ENCODE measurements around the gene NEK2.
"Not testable (repeated sequence)": the region's sequence is repeated elsewhere in the genome, so short reads cannot be mapped to it uniquely, and the experiment has no call there.

NEK2 gene

DNA sequence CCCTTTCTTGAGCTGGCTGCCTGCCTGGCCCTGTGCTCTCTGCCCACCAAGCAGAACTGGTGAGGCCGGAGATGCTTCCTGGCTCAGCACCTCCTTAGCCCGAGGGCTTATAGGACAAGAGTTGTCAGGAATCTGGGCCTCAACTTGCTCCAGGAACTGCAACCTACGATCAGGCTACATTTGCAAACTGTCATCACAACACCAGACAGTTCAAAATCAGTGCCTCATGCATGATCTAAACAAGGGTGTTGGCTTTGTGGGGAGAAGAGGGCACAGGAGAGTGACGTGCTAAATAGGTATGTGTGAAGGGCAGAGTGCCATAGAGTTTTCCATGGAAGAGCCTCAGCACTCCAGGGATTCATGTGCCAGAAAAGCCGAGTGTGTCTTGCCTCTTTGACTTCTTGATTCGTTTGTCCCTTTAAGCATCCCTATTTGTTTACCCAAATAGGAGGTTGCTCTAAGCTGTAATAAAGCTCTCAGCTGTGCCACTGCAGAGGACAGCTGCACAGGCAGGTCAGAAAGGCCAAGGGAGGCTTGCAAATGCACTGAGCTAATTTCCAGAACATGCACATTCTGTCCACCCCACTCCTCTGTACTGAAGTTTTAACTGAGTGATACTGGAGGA is 30.2 kb upstream of the NEK2 start:
- Histone ChIP-seq H3K9ac (ENCODE audit: low read length) (no peak overlapping the region), H3K27ac (ENCODE audit: low read depth, low read length) (no peak overlapping the region)

DNA sequence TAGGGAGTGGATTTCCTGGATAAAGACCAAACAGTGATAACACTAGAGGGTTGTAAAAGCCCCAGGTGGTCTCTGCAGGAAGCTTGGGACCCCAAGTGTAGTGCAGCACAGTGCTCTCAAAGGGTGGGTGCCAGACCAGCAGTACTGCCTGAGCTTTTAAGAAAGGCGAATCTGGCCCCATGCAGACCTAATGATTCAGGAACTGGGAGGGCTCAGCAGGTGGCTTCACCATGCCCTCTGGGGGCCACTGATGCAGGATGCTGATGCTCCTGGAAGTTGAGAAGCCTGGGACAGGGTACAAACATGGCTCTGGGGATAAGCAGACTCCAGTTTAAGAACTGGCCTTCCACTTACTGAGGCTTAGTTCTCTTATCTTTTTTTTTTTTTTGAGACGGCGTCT is 29.1 kb upstream of the NEK2 start:
- Histone ChIP-seq H3K27ac (ENCODE audit: low read depth, low read length) (no peak overlapping the region), H3K9ac (ENCODE audit: low read length) (no peak overlapping the region), H3K36me3 (ENCODE audit: control insufficient read depth, insufficient read depth, low read length) (no peaks in the 10 kb centered on the region), H3K4me3 (ENCODE audit: low read length) (no peak overlapping the region), H3K27me3 (ENCODE audit: control insufficient read depth, insufficient read depth, low read length) (no peaks in the 10 kb centered on the region), H3K4me1 (ENCODE audit: control insufficient read depth, insufficient read depth, low read length) (peaks cover 3% of the 10 kb centered on the region)

More for the DNA sequence above, 30.2 kb upstream of the NEK2 start:
- Histone ChIP-seq H3K4me3 (ENCODE audit: low read length) (no peak overlapping the region), H3K4me1 (ENCODE audit: control insufficient read depth, insufficient read depth, low read length) (peaks cover 3% of the 10 kb centered on the region), H3K36me3 (ENCODE audit: control insufficient read depth, insufficient read depth, low read length) (no peaks in the 10 kb centered on the region), H3K27me3 (ENCODE audit: control insufficient read depth, insufficient read depth, low read length) (no peaks in the 10 kb centered on the region)

DNA sequence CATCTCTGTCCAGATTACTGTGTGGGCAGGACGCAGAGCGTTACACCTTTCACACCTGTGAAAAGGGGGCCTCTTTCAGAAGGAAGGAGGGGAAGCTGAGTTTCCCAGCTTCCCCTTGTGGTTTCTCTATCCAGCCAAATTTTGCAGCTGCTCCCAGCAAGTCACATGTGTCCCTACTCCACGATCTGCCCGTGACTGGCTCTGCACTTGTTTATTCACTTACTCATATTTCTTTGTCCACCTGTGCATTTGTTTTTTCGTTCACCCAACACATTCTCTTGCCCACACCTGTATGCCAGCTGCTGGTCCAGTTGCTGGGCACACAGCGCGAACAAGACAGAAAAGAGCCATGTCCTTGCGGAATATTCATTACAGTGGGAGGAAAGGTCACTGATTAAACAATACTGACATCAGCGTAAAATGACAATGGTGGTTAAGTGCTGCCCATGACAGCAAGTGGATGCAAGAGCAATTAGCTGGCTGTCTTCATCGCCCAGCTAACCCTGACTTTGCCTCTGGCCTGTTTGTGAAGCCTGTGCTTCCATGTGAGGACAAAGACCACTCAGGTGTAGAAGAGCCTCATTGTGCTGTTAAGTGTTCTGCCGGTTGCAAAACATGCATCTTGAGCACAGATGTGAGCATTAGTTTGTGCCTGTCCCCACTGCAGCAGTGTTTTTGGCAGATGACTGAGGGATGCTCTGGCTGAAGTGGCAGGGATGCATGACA is 28.6 kb upstream of the NEK2 start:
- H3K9ac ChIP-seq (ENCODE audit: low read length): no peak overlapping the region
- H3K4me3 ChIP-seq (ENCODE audit: low read length): no peak overlapping the region
- H3K36me3 ChIP-seq (ENCODE audit: control insufficient read depth, insufficient read depth, low read length): no peaks in the 10 kb centered on the region
- H3K27me3 ChIP-seq (ENCODE audit: control insufficient read depth, insufficient read depth, low read length): no peaks in the 10 kb centered on the region
- no peak overlapping the region for H3K27ac ChIP-seq (ENCODE audit: low read depth, low read length)
- peaks cover 3% of the 10 kb centered on the region for H3K4me1 ChIP-seq (ENCODE audit: control insufficient read depth, insufficient read depth, low read length)

DNA sequence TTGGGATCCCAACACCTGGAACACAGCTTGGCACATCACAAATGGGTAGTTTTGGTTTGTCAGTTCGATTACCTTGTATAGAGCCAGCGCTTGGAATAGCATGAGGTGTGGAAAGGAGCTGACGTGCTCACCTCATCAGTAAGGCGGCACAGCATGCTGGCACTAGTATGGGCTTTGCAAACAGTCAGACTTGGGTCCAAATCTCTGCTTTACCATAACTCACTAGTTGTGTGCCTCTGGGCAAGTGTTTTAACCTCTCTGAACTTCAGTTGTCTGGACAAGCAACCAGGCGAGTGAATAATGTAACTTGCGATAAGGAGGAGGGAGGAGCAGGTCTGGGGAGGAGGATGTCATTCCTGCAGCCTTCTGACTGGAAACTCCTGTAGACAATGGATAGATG is 26.3 kb upstream of the NEK2 start:
- Histone ChIP-seq H3K9ac (ENCODE audit: low read length) (no peak overlapping the region), H3K36me3 (ENCODE audit: control insufficient read depth, insufficient read depth, low read length) (no peaks in the 10 kb centered on the region), H3K4me1 (ENCODE audit: control insufficient read depth, insufficient read depth, low read length) (peaks cover 3% of the 10 kb centered on the region), H3K27ac (ENCODE audit: low read depth, low read length) (no peak overlapping the region), H3K4me3 (ENCODE audit: low read length) (no peak overlapping the region), H3K27me3 (ENCODE audit: control insufficient read depth, insufficient read depth, low read length) (no peaks in the 10 kb centered on the region)

DNA sequence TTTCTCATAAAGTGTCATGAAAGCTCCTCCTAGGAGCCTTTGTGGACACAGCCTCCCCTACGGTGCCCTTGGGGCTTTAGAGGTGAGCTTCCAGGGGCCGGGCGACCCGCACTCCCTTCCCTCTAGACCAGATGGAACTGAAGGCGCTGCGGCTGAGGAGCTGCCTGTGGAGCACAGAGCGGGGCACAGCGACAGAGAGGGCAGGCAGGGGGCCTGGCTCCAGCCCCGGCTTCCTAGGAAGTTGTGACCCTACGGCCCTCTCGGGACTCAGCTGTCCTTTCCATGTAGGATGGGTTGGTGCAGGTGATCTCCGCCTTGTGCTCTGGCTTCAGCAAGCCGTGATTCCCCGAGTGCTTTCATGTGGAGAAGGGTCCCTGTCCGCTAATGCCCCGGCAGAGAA is 23.6 kb upstream of the NEK2 start:
- Histone ChIP-seq H3K9ac (ENCODE audit: low read length) (no peak overlapping the region), H3K36me3 (ENCODE audit: control insufficient read depth, insufficient read depth, low read length) (no peaks in the 10 kb centered on the region), H3K27me3 (ENCODE audit: control insufficient read depth, insufficient read depth, low read length) (no peaks in the 10 kb centered on the region), H3K27ac (ENCODE audit: low read depth, low read length) (no peak overlapping the region), H3K4me3 (ENCODE audit: low read length) (no peak overlapping the region), H3K4me1 (ENCODE audit: control insufficient read depth, insufficient read depth, low read length) (no peaks in the 10 kb centered on the region)

DNA sequence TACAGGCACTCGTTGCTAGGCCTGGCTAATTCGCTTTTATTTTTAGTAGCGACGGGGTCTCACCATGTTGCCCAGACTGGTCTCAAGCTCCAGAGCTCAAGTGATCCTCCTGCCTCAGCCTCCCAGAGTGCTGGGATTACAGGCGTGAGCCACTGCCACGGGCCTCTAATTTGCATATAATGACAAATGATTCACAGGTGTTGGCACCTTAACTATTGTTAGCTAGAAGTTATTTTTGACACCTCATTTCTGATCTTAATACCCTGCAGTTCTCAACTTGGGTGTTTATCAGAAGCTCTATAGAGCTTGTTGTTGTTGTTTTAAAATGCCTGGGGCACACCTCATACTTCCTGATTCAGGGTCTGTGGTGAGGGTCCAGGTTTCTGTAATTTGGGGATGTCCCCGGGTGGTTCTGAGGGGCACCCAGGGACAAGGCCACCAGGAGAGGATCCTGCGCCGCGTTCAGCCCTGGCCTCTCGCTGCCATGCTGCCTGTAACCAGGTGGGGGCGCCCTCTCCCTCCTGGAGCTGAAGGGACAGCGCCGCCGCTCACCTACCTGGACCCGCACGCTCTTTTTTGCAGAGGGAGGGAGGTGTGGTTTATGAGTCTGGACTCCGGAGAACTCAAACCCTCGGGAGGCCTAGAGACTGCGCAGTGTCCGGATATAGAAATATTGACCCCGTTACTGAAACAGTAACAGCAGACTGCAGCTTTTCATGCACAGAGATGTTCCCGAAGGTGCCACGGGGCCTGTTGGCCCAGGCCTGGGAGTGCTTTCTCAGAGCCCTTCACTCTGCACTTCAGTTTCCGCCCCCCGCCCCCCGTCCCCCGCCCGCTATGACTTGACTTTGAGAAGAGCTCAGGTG is 23.0 kb upstream of the NEK2 start:
- Histone ChIP-seq H3K9ac (ENCODE audit: low read length) (no peak overlapping the region), H3K27ac (ENCODE audit: low read depth, low read length) (no peak overlapping the region), H3K4me3 (ENCODE audit: low read length) (peak overlapping the region; percentile 14), H3K27me3 (ENCODE audit: control insufficient read depth, insufficient read depth, low read length) (no peaks in the 10 kb centered on the region), H3K36me3 (ENCODE audit: control insufficient read depth, insufficient read depth, low read length) (no peaks in the 10 kb centered on the region), H3K4me1 (ENCODE audit: control insufficient read depth, insufficient read depth, low read length) (no peaks in the 10 kb centered on the region)

DNA sequence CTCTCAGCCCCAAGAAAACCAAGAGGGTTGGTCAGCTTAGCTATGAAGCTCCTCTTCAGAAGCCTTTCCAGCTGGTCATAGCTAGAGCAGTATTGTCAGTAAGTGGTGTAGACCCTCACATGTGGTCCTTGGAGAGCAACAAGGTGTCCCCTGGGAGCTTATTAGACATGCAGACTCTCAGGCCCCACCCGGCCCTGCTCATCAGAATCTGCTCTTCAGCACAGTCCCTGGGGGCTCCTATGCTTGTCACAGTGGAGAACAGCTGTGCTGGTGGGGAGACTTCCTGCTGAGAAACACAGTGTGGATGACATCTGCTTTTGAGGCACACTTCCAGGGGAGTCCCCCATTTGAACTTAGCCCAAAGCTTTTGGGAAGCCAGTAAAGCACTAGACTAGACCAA is 21.9 kb upstream of the NEK2 start:
- Histone ChIP-seq H3K27me3 (ENCODE audit: control insufficient read depth, insufficient read depth, low read length) (no peaks in the 10 kb centered on the region), H3K4me1 (ENCODE audit: control insufficient read depth, insufficient read depth, low read length) (no peaks in the 10 kb centered on the region), H3K9ac (ENCODE audit: low read length) (no peak overlapping the region), H3K36me3 (ENCODE audit: control insufficient read depth, insufficient read depth, low read length) (no peaks in the 10 kb centered on the region), H3K27ac (ENCODE audit: low read depth, low read length) (no peak overlapping the region), H3K4me3 (ENCODE audit: low read length) (no peak overlapping the region)

DNA sequence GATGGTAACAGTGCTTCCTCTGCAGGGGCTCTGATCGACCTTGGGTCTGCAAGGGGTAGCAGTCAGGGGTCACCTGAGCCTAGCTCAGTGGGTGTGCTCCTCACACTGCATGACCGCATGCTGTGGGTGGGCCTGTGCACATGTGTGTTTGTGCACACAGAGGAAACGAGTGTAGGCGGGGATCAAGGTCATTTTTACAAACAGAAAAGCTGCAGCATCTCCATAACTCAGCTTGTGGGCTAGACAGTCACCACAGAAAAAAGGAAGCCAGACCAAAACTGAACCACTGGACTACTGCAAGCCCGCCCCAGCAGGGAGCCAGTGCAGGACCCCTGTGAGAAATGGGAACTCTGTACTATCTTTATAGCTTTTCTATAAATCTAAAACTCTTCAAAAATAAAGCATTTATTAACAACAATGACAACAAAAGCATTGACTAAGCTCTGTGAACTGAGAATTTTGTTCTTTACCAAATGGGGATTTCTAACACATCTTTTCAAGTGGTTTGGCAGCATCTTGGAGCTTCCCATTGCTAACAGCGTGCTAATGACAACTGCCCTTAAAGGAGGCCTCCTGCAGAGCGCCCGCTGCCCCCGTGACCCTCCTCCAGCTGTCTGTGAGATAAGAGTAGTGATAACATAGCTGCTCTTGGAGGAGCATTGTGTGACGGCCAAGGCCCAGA is 19.9 kb upstream of the NEK2 start:
- no peaks in the 10 kb centered on the region for H3K27me3 ChIP-seq (ENCODE audit: control insufficient read depth, insufficient read depth, low read length)
- H3K9ac ChIP-seq (ENCODE audit: low read length): no peak overlapping the region
- H3K27ac ChIP-seq (ENCODE audit: low read depth, low read length): no peak overlapping the region
- H3K4me1 ChIP-seq (ENCODE audit: control insufficient read depth, insufficient read depth, low read length): no peaks in the 10 kb centered on the region
- no peak overlapping the region for H3K4me3 ChIP-seq (ENCODE audit: low read length)
- no peaks in the 10 kb centered on the region for H3K36me3 ChIP-seq (ENCODE audit: control insufficient read depth, insufficient read depth, low read length)

DNA sequence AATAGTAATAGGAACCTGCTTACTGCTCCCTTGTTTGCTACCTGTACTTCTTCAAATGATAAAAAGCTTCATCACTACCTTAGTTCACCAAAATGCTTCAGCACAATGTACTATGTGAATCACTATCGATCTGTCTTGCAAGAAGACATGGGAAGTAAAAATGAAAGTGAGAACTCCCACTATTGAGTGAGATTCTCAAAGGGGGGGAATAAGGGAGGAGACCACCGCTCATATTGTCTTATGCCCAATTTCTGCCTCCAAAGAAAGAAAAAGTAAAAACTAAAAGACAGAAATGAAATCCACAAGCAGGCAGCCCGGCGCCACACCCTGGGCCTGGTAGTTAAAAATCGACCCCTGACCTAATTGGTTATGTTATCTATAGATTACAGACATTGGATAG is 18.5 kb upstream of the NEK2 start:
- not testable (repeated sequence) for H3K27me3 ChIP-seq (ENCODE audit: control insufficient read depth, insufficient read depth, low read length); H3K9ac ChIP-seq (ENCODE audit: low read length); H3K4me1 ChIP-seq (ENCODE audit: control insufficient read depth, insufficient read depth, low read length); H3K36me3 ChIP-seq (ENCODE audit: control insufficient read depth, insufficient read depth, low read length); H3K27ac ChIP-seq (ENCODE audit: low read depth, low read length); H3K4me3 ChIP-seq (ENCODE audit: low read length)

DNA sequence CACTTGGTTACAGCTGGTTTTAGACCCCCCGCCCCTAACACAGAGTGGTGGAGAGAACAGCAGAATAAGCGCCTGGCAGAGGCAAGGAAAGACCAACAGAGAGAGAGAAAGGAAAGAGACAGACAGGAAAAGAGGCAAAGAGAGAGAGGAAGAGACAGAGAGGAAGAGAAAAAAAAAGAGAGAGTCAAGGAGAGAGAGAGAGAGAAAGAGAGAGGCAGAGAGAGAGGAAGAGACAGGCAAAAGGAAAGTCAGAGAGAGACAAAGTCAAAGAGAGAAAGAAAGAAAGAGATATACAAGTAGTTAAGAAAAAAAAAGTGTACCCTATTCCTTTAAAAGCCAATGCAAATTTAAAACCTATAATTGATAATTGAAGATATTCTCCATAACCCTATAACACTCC is 13.0 kb upstream of the NEK2 start:
- Histone ChIP-seq H3K36me3 (ENCODE audit: control insufficient read depth, insufficient read depth, low read length) (no peaks in the 10 kb centered on the region), H3K4me3 (ENCODE audit: low read length) (no peak overlapping the region), H3K27me3 (ENCODE audit: control insufficient read depth, insufficient read depth, low read length) (no peaks in the 10 kb centered on the region), H3K27ac (ENCODE audit: low read depth, low read length) (no peak overlapping the region), H3K4me1 (ENCODE audit: control insufficient read depth, insufficient read depth, low read length) (no peaks in the 10 kb centered on the region), H3K9ac (ENCODE audit: low read length) (no peak overlapping the region)

DNA sequence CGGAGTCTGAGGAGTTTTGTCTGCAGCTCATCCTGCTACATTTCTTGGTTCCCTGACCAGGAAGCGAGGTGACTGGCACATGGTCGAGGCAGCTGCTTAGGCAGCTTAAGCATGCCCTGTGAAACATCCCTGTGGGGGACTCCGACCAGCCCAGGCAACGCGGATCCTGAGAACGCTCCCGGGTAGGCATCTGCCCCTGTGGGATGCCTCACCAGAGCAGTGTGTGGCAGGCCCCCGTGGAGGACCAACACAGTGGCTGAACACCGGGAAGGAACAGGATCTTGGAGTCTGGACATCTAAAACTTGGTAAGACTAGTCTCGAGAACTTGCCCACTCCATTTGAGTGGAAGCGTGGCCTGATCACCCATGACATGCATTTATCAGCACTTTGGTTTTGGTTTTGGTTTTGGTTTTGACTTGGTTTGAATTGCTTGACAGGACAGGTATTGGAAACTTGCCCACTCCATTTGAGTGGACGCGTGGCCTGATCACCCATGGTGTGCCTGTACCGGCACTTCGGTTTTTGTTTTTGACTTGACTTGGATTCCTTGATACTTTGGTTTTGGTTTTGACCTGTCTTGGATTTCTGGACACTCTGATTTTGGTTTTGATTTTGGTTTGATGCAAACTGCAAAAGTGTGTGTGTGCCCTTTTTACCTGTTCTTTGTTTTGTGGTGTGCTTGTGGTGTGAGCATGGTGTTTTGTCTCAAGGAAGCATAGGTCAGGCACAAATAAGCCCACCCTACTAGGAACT is 12.2 kb upstream of the NEK2 start:
- H3K36me3 ChIP-seq (ENCODE audit: control insufficient read depth, insufficient read depth, low read length): no peaks in the 10 kb centered on the region
- H3K27me3 ChIP-seq (ENCODE audit: control insufficient read depth, insufficient read depth, low read length): no peaks in the 10 kb centered on the region
- H3K27ac ChIP-seq (ENCODE audit: low read depth, low read length): no peak overlapping the region
- H3K4me1 ChIP-seq (ENCODE audit: control insufficient read depth, insufficient read depth, low read length): no peaks in the 10 kb centered on the region
- no peak overlapping the region for H3K9ac ChIP-seq (ENCODE audit: low read length)
- no peak overlapping the region for H3K4me3 ChIP-seq (ENCODE audit: low read length)

DNA sequence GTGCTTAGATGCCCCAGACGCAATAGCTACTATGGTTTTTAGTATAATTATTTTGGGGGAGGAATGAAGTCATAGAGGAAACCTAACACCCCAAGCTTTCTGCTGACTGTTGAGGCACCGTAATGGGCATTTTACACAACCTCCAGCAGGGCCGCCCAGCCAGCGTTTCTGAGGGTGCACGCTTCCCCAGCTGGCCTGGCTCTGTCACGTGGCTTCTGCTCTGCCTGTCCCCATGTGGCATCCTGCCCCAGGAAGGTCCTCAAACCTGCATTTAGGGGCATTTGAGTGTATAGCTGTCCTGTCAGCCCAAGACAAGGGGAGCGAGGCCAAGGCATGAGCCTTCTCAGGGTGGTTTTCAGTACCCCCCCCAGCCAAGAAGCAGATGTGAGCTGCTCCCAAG is 10.4 kb upstream of the NEK2 start:
- no peaks in the 10 kb centered on the region for H3K4me1 ChIP-seq (ENCODE audit: control insufficient read depth, insufficient read depth, low read length)
- no peaks in the 10 kb centered on the region for H3K27me3 ChIP-seq (ENCODE audit: control insufficient read depth, insufficient read depth, low read length)
- no peaks in the 10 kb centered on the region for H3K36me3 ChIP-seq (ENCODE audit: control insufficient read depth, insufficient read depth, low read length)
- H3K27ac ChIP-seq (ENCODE audit: low read depth, low read length): no peak overlapping the region
- no peak overlapping the region for H3K4me3 ChIP-seq (ENCODE audit: low read length)
- H3K9ac ChIP-seq (ENCODE audit: low read length): no peak overlapping the region
